GM19025 (cell line): Measurements from ENCODE around the gene ZNF438.
"Not testable (repeated sequence)": the region's sequence is repeated elsewhere in the genome, so short reads cannot be mapped to it uniquely, and the experiment has no call there.

Experiments used
- ATAC-seq: cut with Tn5 transposase; IDR thresholded peaks from one replicate; pipeline ENCODE4 v1.9.1; 2021; ENCODE audit warnings: mild to moderate bottlenecking, low read depth, moderate library complexity; ENCODE audit not compliant: unreplicated experiment

The ZNF438 gene

DNA sequence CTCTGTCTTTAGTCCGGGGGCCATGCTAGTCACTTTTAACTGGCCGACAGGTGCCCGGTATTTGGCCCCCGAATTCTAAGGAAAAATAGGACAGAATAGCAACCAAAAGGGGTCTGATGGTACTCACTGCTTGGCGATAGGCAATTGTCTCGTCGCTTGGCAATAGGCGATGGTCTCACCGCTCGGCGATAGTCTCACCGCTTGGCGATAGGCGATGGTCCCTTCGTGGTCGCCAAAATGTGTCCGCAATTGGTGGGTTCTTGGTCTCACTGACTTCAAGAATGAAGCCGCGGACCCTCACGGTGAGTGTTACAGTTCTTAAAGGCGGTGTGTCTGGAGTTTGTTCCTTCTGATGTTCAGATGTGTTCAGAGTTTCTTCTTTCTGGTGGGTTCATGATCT is 130.2 kb downstream of the ZNF438 start:
- ATAC-seq = not testable (repeated sequence)

DNA sequence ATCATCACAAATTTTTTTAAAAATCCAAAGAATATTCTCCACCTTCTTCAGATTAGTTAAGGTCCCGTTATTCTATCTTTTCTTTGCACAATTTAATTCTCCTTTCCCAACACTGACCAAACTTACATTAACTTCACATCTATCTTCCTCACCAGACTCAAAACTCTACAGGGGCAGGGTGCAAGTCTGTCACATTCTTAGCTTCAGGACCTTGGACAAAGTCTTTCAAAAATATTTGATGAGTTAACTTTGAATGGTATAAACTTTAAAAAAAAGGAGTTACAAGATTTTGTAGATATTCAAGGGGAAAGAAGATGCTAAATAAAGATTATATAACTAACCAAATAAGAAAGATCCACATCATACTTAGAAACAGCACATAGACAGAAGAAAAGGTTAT is 132.7 kb downstream of the ZNF438 start:
- ATAC-seq = no peak

DNA sequence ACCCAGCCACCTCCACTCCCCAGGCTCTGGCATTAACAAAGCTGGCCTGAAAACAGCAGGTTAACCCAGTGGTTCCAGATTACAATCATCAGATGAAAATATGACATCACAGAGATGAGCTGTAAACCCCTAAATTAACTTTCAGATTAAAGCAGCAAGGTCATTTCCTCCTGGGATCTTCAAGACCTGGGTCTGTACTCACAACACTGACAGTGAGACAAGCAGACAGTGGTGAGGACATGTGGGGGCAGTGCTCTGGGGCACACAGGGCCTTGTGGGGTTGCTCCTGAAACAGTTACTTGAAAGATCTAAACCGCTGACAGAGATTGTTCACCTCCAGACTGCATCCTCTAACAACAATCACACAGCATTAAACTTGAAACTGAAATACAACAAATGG is 134.1 kb downstream of the ZNF438 start:
- no peak for ATAC-seq

- no peak for ATAC-seq
Observed at GRCh38 chr10:30897048-30897447, 134.6 kb downstream of the ZNF438 start.

DNA sequence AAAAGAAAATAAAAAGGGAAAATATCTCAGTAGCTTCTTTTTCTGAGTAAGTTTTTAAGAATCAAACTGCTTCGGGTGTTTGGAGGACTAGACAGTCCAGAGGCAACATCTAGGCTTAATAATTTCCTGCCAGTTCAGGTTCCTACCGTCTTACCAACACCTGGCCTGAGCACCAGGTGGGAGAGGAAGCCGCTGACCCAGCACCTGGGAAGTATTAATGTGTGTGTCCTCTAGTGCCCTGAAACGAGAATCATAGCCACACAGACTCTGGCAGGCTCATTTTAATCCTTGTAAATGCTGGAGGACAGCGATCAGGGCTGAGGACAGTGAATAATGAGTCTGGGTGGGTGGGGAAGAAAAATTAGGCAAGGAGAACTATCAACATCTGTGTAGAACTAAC is 137.4 kb downstream of the ZNF438 start:
- ATAC-seq = no peak

DNA sequence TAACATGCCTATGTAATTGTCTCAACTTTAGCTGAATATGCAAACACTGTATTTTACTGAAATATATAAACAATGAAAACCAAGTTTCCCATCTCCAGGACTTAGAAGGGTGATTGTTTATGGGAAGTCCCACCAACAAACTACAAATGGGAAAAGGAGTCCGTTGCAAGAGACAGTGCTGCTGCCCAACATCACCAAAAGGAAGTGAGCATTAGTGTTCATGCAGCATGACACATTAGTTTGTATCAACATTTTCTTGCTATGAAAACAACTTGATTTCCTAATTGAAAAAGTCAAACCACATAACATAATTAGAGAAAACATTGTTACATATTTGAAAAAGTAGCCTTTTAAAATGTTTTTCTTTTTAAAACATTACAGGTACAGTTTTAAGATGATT is 138.5 kb downstream of the ZNF438 start:
- no peak for ATAC-seq

DNA sequence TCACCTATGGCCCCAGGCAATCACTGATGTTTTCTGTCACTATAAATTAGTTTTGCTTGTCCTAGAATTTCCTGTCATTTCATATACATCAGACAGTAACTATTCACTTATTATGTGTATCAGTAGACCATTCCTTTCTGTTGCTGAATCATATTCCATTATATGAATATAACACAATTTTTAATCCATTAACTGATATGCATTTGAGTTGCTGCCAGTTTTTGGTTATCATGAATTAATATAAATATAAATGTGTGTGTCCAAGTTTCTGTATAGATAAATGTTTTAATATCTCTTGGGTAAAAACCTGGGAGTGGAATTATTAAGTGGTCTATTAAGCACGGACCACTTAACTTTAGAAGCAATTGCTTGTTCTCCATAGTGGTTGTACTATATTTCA is 143.8 kb downstream of the ZNF438 start:
- ATAC-seq = no peak

GRCh38 chr10:30885423-30885822 is 146.2 kb downstream of the ZNF438 start:
- no peak for ATAC-seq

DNA sequence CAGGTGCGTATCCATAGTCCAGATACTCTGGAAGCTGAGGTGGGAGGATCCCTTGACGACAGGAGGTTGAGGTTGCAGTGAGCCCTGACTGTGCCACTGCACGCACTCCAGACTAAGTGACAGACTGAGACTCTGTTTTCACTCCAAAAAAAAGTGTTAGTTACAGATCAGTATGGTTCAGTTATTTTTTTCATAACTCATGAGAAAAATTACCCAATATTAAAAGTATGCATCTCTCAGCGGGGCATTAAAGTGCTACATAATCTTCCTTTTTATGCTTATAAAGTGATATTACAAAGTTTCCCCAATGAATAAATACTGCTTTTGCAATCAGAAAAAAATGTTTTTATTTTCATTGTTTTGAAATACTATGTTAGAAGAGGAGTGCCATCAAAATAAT is 147.9 kb downstream of the ZNF438 start:
- ATAC-seq = no peak

GRCh38 chr10:30883116-30883515 is 148.5 kb downstream of the ZNF438 start:
- ATAC-seq = no peak

GRCh38 chr10:30882281-30882680 is 149.4 kb downstream of the ZNF438 start:
- no peak for ATAC-seq

DNA sequence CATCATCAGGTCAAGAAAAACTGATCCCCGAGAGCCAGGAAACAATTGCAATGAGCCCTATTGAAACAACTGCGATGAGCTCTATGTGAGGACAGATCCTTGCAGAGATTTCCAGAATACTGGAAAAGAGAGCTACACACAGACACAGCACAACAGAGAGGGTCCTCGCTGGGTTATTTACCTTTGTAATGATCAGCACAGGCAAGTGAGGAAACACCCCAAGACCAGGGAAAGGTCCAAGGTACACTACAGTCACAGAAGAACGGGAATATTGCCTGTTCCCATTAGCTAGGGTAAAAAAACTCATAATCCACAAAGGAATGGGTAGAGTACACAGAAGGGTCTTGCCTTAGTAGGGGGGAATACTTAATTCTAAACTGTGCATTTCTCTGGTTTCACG is 152.7 kb downstream of the ZNF438 start:
- ATAC-seq = no peak

- ATAC-seq = no peak
Observed at GRCh38 chr10:30877111-30877510, 154.6 kb downstream of the ZNF438 start.

DNA sequence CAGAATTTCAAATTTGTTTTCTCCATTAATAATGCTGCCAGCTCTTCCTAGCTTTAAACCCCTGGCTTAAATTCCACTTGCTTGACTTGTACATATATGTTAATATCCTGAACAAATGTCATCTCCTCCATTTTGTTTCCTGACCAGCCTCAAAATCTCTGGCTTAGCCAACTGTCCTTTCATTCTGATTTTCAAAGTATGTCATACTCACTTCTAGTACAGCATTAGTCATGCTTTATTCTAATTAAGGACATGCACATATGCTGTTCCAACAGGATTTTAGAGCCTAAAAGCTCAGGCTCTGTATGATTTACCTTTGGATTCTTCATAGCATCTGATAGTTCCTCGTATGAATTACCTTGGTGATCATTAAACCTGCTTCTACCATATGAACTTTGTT is 158.3 kb downstream of the ZNF438 start:
- no peak for ATAC-seq

GRCh38 chr10:30870896-30871295 is 160.8 kb downstream of the ZNF438 start:
- ATAC-seq = no peak

- ATAC-seq = no peak
Observed at GRCh38 chr10:30869566-30869965, 162.1 kb downstream of the ZNF438 start.

DNA sequence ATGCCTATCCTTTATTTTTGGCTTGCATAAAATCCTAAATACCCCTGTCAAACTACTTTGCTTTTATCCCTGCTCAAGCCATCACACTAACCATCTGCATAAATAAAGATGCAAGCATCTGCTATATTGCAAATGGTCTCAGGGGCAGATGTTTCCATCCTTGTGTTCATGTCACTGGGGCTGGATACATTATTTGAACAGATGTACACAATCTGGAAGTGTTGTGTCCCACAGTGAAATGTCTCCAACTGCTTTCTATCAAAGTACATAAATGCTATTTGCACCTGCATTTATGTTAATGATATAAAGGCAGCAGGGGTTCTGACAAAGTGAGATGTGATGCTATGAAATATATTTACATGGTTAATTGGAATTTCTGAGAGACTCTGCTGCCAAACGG is 163.1 kb downstream of the ZNF438 start:
- ATAC-seq = no peak

DNA sequence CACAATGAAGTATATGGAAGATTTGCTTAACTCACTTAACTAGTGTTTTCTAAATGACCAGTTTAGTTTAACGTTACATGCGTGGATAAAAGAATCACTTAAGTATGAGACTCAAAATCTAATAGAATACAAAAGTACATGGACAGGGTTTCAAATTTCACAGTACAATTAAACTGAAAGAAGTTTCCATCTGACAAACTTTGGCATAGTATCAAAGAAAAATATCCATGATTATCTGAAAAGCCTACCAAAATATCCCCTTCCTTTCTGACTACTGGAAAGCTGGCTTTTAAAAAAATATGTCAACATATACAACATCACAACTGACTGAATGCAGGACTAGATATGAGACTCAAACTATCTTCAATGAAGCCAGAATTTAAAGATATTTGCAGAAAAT is 164.8 kb downstream of the ZNF438 start:
- ATAC-seq = no peak

- no peak for ATAC-seq
Observed at GRCh38 chr10:30865141-30865926, 166.3 kb downstream of the ZNF438 start.

- no peak for ATAC-seq
Observed at GRCh38 chr10:30863516-30864210, 168.0 kb downstream of the ZNF438 start.

DNA sequence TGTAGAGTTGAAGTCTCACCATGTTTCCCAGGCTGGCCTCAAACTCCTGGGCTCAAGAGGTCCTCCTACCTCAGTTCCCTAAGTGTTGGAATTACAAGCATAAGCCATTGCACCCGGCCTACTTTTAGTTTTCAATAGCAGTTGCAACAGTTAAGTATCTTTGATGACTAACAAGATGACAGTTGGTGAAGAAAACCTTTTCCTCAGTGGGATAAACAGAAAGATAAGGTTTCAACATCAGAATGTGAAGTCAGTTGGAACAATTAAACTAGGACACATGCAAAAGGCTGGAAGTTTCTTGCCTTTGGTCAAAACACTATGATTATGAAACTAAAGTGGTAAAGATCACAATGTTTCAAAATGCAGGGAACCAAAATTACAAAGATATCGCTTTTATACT is 169.2 kb downstream of the ZNF438 start:
- ATAC-seq = no peak

DNA sequence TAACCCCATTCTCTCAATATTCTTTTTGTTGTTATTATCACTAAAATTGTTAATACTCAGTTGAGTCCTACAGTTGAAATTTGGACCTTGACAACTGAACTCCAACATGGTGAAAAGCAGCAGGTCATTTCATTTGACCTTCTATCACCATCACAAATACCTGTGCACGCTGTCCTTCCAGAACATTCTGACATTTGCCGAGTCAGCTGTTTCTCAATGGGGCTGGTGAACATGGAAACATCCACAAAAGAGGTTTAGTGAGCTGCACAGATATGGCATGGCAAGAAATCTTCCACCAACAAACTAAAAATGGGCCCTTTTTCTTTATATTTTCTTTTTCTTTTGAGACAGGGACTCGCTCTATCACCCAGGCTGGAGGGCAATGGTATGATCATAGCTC is 169.7 kb downstream of the ZNF438 start:
- no peak for ATAC-seq
